Right hindlimb (tissue), 1 donor: ENCODE measurements around the gene OSGIN1.

ENCODE experiments used
- DNase-seq: peaks from one replicate; pipeline ENCODE4 v3.0.0-alpha.2; 2018

Gene OSGIN1

GRCh38 chr16:84007520-84007919, 54.5 kb downstream of the OSGIN1 start:
- no peak for DNase-seq

- DNase-seq = no peak
Observed at GRCh38 chr16:84007965-84008364, 54.9 kb downstream of the OSGIN1 start.

- DNase-seq = no peak
Observed at GRCh38 chr16:84009282-84009681, 56.2 kb downstream of the OSGIN1 start.

GRCh38 chr16:84013787-84014569, 60.9 kb downstream of the OSGIN1 start:
- no peak for DNase-seq

GRCh38 chr16:84014570-84015327, 61.7 kb downstream of the OSGIN1 start:
- no peak for DNase-seq

GRCh38 chr16:84015399-84015798, 62.4 kb downstream of the OSGIN1 start:
- DNase-seq = no peak
